Ecto neural progenitor cell (in vitro differentiated cells): ENCODE measurements around the gene TTLL11.
"Not testable (repeated sequence)": the region's sequence is repeated elsewhere in the genome, so short reads cannot be mapped to it uniquely, and the experiment has no call there.

Source experiments
- DNase-seq: peaks from one replicate; pipeline ENCODE4 v3.0.0-alpha.2; 2018; ENCODE audit warnings: low spot score

Gene TTLL11

GRCh38 chr9:121902461-121903135 is 190.5 kb downstream of the TTLL11 start:
- no peak for DNase-seq

- no peak for DNase-seq
Observed at GRCh38 chr9:121901616-121902015, 191.5 kb downstream of the TTLL11 start.

- no peak for DNase-seq
Observed at GRCh38 chr9:121900163-121900562, 192.9 kb downstream of the TTLL11 start.

- DNase-seq, result no peak
Observed at GRCh38 chr9:121898856-121899255, 194.3 kb downstream of the TTLL11 start.

GRCh38 chr9:121897140-121897539 is 196.0 kb downstream of the TTLL11 start:
- no peak for DNase-seq

GRCh38 chr9:121896545-121896943 is 196.6 kb downstream of the TTLL11 start:
- DNase-seq, result no peak

- no peak for DNase-seq
Observed at GRCh38 chr9:121895818-121896544, 197.1 kb downstream of the TTLL11 start.

- DNase-seq, result no peak
Observed at GRCh38 chr9:121895358-121895757, 197.8 kb downstream of the TTLL11 start.

- not testable (repeated sequence) for DNase-seq
Observed at GRCh38 chr9:121894380-121894779, 198.7 kb downstream of the TTLL11 start.

- no peak for DNase-seq
Observed at GRCh38 chr9:121893786-121894185, 199.3 kb downstream of the TTLL11 start.

- DNase-seq, result no peak
Observed at GRCh38 chr9:121892706-121893105, 200.4 kb downstream of the TTLL11 start.

- no peak for DNase-seq
Observed at GRCh38 chr9:121890746-121891145, 202.4 kb downstream of the TTLL11 start.

- DNase-seq, result no peak
Observed at GRCh38 chr9:121889990-121890563, 203.0 kb downstream of the TTLL11 start.

- DNase-seq, result no peak
Observed at GRCh38 chr9:121888438-121888775, 204.7 kb downstream of the TTLL11 start.

- no peak for DNase-seq
Observed at GRCh38 chr9:121887553-121888437, 205.3 kb downstream of the TTLL11 start.

- no peak for DNase-seq
Observed at GRCh38 chr9:121886759-121887485, 206.2 kb downstream of the TTLL11 start.

GRCh38 chr9:121885345-121885901 is 207.7 kb downstream of the TTLL11 start:
- no peak for DNase-seq

- peak; percentile 81 for DNase-seq
Observed at GRCh38 chr9:121884057-121884541, 209.0 kb downstream of the TTLL11 start.

GRCh38 chr9:121883281-121884056 is 209.6 kb downstream of the TTLL11 start:
- no peak for DNase-seq

GRCh38 chr9:121881920-121882500 is 211.1 kb downstream of the TTLL11 start:
- no peak for DNase-seq
